GM18870 (cell line): ENCODE measurements around the gene DPEP2.

Source experiments
- ATAC-seq: cut with Tn5 transposase; IDR thresholded peaks from one replicate; pipeline ENCODE4 v1.9.1; 2021; ENCODE audit warnings: moderate library complexity; ENCODE audit not compliant: unreplicated experiment

Gene DPEP2

DNA sequence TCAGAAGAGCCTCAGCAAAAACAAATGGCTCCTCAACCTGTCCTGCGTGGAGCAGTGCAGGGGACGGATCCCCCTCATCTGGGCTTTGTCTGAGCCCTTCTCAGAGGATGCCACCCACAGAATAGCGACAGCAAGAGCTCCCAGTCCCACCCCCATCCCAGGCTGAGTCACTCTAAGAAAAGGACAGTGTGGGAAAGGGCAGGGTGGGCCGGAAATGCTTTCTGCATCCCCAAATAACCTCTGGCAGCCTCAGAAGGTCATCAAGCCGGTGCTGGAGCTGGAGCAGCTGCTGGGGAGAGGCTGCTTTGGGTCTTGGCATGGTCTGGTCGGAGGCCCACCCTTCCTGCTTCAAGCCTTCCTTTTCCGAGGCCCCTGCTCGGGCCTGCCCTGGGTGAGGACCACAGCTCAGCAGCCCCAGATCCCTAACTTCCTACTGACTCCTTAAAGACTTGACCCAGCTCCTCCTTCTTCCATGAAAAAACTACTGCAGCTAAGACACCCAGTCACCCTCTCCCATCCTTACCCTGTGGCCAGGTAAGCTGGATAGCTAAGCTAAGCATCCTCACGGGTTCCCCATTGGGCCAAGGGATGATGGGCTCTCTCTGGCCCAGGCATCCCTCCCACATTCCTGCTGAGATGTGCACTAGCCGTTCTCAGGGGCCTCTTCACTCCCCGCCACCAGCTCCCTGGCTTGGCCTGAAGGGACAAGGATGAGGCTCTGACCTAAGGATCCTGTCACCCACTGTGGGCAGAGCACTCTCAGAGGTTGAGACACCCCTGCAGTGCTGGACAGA, 39.6 kb downstream of the DPEP2 start:
- no peak for ATAC-seq

GRCh38 chr16:67957622-67958021, 41.7 kb downstream of the DPEP2 start:
- no peak for ATAC-seq

- ATAC-seq, result no peak
Observed at GRCh38 chr16:67954421-67955196, 44.7 kb downstream of the DPEP2 start.

DNA sequence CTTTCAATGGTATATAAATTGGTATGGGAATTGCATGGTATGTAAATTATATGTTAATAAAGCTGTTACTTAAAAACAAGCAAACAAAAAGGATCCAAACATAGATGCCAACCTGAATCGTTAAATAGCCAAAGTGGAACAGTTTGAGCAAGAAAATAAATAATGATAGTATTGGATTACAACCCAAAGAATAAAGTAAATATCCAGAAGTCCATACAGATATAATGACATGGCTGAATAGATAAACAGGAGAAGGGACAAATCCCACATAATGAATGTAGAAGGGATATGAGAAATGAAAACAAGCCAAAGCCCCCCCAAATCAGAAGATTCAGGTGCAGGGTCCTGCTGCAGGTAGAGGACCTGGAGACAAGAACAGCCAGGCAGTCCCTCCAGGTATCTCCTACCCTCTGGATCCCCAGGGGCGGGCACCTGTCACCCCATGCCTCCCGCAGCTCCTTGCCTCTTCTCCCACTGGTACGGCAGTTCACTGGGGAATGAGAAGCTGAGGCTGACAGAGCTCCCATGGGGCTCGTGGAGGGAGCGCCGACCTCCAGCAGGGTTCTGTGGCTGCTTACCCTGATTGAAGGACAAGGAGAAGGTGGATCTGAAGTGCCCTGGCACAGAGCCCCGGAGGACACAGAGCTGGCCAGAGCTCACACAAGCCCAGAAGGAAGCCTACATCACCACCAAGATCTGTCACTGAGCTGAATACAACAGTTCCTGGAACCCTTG, 45.5 kb downstream of the DPEP2 start:
- ATAC-seq, result no peak

GRCh38 chr16:67951485-67951884, 47.8 kb downstream of the DPEP2 start:
- no peak for ATAC-seq

DNA sequence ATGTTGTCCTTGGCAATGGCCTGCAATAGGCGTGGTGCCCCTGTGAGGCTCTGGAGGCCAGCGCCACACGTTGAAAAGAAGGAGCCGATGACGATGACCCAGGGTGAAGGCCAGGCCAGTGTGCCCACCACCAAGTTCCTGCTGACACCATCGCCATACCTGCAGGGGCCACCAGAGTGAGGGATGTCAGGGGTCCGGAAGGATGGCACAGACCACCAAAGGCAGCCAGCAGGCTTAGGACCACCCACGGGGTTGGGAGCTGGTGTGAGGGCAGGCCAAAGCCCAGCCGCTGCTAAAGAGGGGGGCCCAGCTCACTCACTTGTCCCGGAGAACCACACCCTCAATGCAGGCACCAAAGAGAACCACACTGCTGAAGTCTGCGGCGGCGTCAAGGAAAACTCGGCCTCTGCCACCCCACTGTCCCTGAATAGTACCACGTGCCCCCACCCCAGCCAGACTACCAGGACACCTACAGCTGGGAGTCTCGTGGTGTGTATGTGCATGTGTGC, 48.9 kb downstream of the DPEP2 start:
- ATAC-seq, result no peak

DNA sequence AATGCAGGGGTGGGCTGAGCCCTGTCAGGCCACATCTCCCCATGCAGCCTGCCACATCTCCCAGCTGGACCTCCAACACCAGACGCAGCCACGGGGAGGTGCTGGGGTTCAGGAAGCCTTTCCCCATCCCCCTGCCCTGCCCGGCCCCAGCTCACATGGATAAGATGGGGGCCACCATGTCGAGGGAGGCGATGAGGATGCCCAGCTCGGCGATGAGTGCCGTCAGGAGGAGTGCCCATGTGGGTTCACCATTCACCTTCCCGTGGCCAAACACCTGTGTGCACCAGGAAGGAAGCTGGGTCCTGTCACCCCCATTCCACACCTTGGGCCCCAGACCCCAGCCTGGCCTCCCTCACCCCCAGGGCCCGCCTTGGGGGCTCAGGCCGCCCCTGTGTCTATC, 49.6 kb downstream of the DPEP2 start:
- ATAC-seq, result no peak

DNA sequence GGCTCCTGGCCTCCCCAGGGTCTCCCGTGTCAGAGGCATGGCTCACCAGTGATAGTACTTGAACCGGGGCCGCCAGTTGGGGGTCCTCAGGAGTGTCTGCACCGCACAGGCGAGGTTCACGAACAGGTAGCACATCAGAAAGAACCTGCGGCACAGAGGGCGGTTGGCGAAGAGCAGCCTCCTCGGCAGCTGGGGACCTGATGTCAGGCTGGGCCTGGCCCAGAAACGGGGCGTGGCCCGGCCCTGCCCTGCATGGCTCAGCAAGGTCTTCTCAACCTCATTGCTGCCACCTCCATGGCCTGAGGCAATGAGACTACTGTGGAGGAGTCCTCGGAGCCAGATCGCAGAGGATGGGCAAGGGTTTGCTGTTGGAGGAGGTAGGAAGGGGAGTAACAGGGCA, 51.3 kb downstream of the DPEP2 start:
- ATAC-seq, result no peak

GRCh38 chr16:67946966-67947558, 52.2 kb downstream of the DPEP2 start:
- ATAC-seq, result no peak

- no peak for ATAC-seq
Observed at GRCh38 chr16:67946128-67946569, 53.1 kb downstream of the DPEP2 start.

- no peak for ATAC-seq
Observed at GRCh38 chr16:67945392-67945933, 53.8 kb downstream of the DPEP2 start.

DNA sequence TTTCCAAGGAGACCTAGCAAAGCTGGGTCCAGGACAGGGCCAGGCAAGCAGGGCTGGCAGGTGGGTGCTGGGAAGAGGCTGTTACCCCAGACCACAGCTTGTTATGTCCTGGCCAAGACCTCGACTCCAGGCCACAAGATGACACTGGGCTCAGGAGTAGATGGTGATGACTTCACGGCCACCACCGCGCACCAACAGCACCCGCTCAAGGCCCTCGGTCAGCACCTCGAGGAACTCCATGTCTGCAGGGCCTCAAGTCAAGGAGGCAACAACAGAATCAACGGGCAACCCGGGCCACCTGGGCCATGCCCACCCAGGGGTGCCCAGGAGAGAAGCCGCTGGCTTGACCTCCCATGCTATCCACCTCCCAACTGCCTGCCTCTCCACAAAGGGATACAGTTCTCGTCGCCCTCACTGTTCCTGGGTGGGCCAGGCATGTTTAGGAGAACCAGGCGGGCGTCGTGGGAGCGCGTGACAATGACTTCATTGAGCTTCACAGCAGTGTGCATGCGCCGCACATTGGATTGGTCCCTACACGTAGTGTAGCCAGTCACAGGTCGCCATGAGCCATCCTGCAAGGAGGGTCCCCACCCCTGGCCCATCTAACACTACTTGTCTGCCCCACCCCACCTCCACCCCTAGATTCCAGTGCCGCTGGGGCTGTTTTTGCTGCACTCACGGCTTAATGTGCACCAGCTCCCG, 54.4 kb downstream of the DPEP2 start:
- ATAC-seq, result no peak

DNA sequence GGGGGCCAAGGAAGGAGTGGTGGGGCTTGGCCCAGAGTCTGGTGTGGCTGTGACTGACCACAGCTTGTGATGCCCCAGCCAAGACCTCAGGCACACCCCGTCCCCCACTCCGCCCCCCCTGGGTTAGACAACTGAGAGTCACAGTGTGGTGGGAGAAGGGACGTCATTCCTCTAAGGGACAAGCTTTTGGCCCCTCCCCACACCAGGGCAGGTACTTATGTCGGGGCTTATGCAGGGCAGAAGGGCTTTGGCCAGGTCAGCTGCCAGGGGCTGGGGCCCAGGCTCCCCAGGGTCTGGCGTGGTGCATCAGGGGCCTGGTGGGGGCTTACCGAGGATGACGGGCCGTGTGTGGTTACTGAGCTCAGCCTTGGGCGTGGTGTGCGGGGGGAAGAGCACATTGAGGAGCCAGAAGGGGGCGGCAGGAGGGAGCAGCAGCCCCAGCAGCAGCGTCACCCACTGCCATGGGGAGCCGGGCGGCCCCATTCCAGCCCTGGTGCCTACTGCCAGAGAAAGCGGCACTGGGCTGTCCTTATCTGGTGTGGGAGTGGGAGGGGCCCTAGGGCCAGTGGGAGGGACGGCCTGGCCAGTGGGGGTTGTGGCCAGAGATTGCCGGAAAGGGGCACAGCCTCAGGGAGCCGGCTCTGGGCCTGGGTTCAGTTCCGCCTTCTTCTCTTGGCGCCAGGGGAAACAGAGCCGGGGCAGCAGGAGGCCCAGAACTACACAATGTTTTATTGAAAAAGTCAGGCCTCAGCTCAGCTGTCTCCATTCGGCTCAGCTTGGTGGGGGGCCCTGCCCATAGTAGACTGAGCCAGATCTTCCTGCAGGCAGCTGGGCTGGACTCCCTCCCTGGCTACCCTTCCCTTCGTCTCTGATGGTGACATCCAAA, 55.4 kb downstream of the DPEP2 start, which contains the start of gene LCAT:
LCAT (minus strand) TSS at position 502 of the 886 bp plus-strand sequence; CDS start at position 483, 19 bp downstream.
- ATAC-seq, result no peak

GRCh38 chr16:67943256-67943618, 56.0 kb downstream of the DPEP2 start:
- no peak for ATAC-seq

DNA sequence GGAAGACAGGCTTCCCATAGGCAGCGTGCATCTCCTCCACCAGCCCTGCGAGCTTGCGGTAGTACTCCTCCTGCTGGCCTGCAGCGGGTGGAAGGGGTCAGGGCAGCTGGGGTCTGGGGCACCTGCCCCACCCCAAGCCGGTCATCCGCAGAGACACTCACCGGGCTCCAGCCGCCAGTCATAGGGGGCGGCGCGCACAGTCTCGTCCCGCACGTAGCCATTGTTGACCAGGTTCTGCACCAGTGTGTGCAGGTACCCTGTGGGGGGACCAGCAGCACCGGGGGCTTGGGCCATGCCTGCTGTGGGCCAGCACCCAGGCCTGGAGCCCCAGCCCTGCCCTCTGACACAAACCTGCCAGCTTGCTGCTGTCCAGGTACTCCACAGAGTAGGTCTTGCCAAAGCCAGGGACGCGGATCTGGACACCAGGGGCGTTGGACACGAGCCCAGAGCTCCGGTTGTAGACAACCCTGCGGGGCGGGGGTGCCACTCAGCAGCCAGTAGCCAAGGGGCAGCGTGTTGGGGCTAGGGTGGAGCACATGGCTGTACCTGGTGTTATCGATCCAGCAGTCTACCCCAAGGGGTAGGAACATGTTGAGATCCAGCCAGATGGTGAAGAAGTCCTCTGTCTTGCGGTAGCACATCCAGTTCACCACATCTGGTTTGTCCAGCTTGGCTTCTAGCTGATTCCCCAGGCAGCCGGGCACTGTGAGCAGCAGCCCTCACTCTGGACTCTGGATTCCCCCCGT, 56.6 kb downstream of the DPEP2 start:
- no peak for ATAC-seq

DNA sequence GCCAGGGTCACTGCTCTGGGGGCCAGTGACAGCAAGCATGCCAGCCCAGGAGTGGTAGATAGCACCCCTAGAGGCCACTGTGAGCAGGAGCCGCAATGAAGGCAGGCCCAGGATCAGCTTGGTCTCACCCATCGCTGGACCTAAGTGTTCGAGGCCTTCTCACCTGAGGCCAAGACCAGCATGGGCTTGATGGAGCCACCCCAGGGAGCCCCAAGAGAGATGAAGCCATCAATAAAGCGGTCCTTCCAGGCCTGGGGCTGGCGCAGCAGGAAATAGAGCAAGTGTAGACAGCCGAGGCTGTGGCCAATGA, 57.1 kb downstream of the DPEP2 start:
- no peak for ATAC-seq

- ATAC-seq, result no peak
Observed at GRCh38 chr16:67941469-67942199, 57.6 kb downstream of the DPEP2 start.
